ENCODE results near the gene PDE2A.

The PDE2A gene

DNA sequence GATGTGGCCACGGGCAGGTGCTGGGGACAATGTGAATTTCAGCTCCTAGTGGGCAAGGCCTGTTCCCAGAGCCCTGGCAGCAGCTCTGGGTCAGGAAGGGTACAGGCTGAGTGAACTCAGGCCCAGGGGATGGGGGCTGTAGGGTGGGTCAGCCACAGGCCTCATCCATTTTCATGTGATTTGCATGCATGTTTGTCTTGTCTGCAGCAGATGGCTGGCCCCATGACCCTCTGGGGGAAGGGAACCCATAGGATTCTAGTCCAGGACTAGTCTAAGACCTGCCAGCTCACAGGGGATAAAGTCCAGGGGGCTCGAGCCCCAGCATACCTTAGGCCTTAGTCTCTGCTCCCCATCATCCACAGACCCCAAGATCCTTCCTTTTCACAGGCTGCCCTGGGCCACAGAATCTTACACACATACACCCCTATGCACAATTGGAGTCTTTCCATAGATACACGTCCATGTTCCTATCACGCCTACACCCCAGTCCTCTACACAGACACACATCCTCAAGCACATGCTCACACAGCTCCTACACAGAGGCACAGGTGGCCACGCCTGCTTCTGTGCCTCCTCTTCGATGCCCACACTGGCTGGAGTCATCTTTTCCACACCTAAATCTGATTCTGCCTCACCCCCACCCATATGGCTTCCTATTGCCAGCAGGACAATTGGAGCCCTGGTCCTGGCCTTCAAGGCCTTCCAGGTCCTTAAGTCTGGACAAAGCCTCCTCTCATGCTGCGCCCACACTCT is 25.7 kb downstream of the PDE2A start:
- H3K4me1 ChIP-seq (ENCODE audit: control insufficient read depth, insufficient read depth, low read length) = peaks cover 4% of the 10 kb centered on the region
- no peak overlapping the region for H3K9ac ChIP-seq (ENCODE audit: low read depth, low read length)
- no peaks in the 10 kb centered on the region for H3K9me3 ChIP-seq (ENCODE audit: control insufficient read depth, insufficient read depth, low read length)
- no peaks in the 10 kb centered on the region for H3K36me3 ChIP-seq (ENCODE audit: control insufficient read depth, insufficient read depth, low read length)
- H3K4me3 ChIP-seq (ENCODE audit: low read depth, low read length) = no peak overlapping the region
- H3K27me3 ChIP-seq (ENCODE audit: control insufficient read depth, insufficient read depth, low read length) = peaks cover 8% of the 10 kb centered on the region

GRCh38 chr11:72647882-72648281 is 26.3 kb downstream of the PDE2A start:
- Histone ChIP-seq H3K36me3 (ENCODE audit: control insufficient read depth, insufficient read depth, low read length) (no peaks in the 10 kb centered on the region), H3K4me1 (ENCODE audit: control insufficient read depth, insufficient read depth, low read length) (peaks cover 2% of the 10 kb centered on the region), H3K9ac (ENCODE audit: low read depth, low read length) (no peak overlapping the region), H3K27me3 (ENCODE audit: control insufficient read depth, insufficient read depth, low read length) (peaks cover 11% of the 10 kb centered on the region), H3K4me3 (ENCODE audit: low read depth, low read length) (no peak overlapping the region), H3K9me3 (ENCODE audit: control insufficient read depth, insufficient read depth, low read length) (no peaks in the 10 kb centered on the region)

- Histone ChIP-seq H3K9me3 (ENCODE audit: control insufficient read depth, insufficient read depth, low read length) (no peaks in the 10 kb centered on the region), H3K27me3 (ENCODE audit: control insufficient read depth, insufficient read depth, low read length) (peaks cover 19% of the 10 kb centered on the region), H3K36me3 (ENCODE audit: control insufficient read depth, insufficient read depth, low read length) (no peaks in the 10 kb centered on the region), H3K4me3 (ENCODE audit: low read depth, low read length) (no peak overlapping the region), H3K9ac (ENCODE audit: low read depth, low read length) (no peak overlapping the region), H3K4me1 (ENCODE audit: control insufficient read depth, insufficient read depth, low read length) (no peaks in the 10 kb centered on the region)
These were observed 27.8 kb downstream of the PDE2A start for GRCh38 chr11:72646472-72646871.

DNA sequence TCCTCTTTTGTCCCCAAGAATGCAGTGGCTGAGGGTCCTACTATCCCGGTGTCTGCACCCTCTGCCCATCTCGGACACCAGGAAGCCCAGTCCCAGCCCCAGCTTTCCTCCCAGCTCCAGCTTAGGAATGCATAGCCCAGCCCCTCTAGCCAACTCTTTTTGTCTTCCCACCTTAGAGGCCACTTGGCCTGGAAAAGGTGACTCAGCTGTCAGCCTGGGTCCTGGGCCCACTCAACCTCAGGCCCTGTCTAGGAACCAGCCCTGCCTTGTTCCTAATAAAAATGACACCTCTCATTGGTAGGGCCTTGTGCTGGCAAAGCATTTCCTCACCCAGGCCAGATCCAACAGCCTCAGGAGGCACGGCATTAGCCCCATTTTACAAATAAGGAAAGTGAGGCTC is 28.2 kb downstream of the PDE2A start:
- Histone ChIP-seq H3K9me3 (ENCODE audit: control insufficient read depth, insufficient read depth, low read length) (no peaks in the 10 kb centered on the region), H3K36me3 (ENCODE audit: control insufficient read depth, insufficient read depth, low read length) (no peaks in the 10 kb centered on the region), H3K9ac (ENCODE audit: low read depth, low read length) (no peak overlapping the region), H3K4me1 (ENCODE audit: control insufficient read depth, insufficient read depth, low read length) (no peaks in the 10 kb centered on the region), H3K4me3 (ENCODE audit: low read depth, low read length) (no peak overlapping the region), H3K27me3 (ENCODE audit: control insufficient read depth, insufficient read depth, low read length) (peaks cover 22% of the 10 kb centered on the region)

DNA sequence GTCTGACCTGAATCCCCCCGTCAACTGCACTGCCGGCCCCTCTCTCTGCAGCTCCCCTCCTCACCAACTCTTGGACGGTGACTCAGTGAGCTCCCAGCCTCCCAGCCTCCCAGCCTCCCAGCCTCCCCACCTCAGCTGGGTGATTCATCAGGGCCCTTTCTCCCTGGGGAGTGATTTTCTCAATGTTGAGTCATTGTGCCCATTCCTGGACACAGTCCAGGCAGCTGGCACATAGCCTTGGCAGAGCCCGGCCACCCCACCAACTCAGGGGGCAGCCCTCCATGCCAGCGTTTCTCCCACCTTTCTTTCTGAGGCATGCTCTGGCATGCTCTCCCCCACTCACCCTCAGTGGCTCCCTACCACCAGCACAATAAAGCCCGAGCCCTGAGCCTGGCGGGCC is 30.7 kb downstream of the PDE2A start:
- peak overlapping the region; percentile 50 for H3K4me3 ChIP-seq (ENCODE audit: low read depth, low read length)
- H3K36me3 ChIP-seq (ENCODE audit: control insufficient read depth, insufficient read depth, low read length) = no peaks in the 10 kb centered on the region
- no peaks in the 10 kb centered on the region for H3K9me3 ChIP-seq (ENCODE audit: control insufficient read depth, insufficient read depth, low read length)
- no peaks in the 10 kb centered on the region for H3K4me1 ChIP-seq (ENCODE audit: control insufficient read depth, insufficient read depth, low read length)
- H3K9ac ChIP-seq (ENCODE audit: low read depth, low read length) = no peak overlapping the region
- peaks cover 44% of the 10 kb centered on the region for H3K27me3 ChIP-seq (ENCODE audit: control insufficient read depth, insufficient read depth, low read length)

DNA sequence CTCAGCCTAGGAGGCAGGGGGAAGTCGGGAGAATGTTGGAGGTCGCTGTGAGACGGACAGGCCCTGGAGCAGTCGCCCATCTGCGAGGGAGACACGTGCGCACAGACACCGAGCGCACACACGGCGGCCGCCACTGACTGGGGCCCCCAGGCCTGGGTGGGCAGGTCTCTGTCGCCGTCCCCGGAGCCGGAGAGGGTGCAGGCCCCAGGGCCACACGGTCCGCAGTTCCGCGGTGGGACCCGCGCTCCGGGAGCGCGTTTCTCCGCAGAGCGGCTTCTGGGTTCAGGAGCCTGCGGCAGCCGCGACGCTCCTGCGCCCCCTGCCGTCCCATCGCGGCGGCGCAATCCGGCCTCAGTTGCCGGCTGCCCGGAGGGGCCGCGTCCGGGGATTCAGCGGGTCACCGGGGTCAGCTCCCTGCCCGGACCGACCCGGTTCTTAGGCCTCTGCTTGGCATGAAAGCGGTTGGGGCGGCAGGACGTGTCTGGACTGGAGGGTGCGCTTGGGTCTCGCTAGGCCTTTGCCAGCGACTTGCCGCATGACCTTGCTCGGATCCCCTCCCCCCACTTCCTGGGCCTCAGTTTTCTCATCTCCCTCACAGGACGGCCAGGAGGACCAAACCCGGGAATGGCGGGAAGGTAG is 31.2 kb downstream of the PDE2A start:
- no peaks in the 10 kb centered on the region for H3K4me1 ChIP-seq (ENCODE audit: control insufficient read depth, insufficient read depth, low read length)
- H3K9ac ChIP-seq (ENCODE audit: low read depth, low read length) = no peak overlapping the region
- peaks cover 49% of the 10 kb centered on the region for H3K27me3 ChIP-seq (ENCODE audit: control insufficient read depth, insufficient read depth, low read length)
- no peaks in the 10 kb centered on the region for H3K9me3 ChIP-seq (ENCODE audit: control insufficient read depth, insufficient read depth, low read length)
- no peaks in the 10 kb centered on the region for H3K36me3 ChIP-seq (ENCODE audit: control insufficient read depth, insufficient read depth, low read length)
- H3K4me3 ChIP-seq (ENCODE audit: low read depth, low read length) = peak overlapping the region; percentile 50

DNA sequence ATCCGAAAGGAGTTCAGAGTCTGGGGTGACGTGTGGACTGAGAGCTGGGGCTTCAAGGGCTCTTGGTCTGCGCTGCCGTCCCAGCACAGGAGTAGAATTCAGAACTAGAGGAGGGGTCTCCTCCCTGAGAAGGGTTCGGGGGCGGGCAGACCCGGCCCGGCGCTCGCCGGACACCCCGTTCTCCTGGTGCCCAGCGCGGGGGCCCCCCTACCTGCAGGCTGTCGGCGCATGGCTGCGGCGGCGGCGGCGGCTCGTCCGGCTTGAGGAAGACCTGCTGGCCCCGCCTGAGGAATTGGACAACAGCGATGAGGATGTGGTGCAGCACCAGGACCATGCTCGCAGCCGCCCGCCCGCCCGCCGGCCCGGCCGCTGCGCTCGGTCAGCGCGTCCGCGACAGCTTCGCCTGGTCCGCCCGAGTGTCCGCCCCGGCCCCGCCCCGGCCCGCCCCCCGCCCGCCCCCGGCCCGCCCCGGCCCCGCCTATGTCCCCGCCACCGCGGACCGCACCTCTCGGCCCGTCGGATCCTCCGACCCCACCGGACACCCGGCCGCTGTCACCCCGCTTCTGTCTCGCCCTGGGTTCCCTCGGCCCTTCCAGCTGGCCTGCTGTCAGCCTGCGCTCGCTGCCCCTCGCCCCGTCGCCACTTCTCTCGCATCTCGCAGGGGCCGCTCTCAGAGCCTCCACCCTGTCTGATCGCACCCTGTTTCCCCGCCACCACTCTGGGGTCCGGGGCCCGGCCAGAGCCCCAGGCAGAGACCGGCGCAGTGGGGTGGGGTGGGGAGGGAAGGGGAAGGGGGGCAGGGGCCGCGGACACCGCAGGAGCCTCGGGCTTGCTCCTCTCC is 32.0 kb downstream of the PDE2A start:
- no peak overlapping the region for H3K9ac ChIP-seq (ENCODE audit: low read depth, low read length)
- H3K9me3 ChIP-seq (ENCODE audit: control insufficient read depth, insufficient read depth, low read length) = no peaks in the 10 kb centered on the region
- no peaks in the 10 kb centered on the region for H3K4me1 ChIP-seq (ENCODE audit: control insufficient read depth, insufficient read depth, low read length)
- peaks cover 49% of the 10 kb centered on the region for H3K27me3 ChIP-seq (ENCODE audit: control insufficient read depth, insufficient read depth, low read length)
- peak overlapping the region; percentile 50 for H3K4me3 ChIP-seq (ENCODE audit: low read depth, low read length)
- no peaks in the 10 kb centered on the region for H3K36me3 ChIP-seq (ENCODE audit: control insufficient read depth, insufficient read depth, low read length)

- H3K36me3 ChIP-seq (ENCODE audit: control insufficient read depth, insufficient read depth, low read length) = no peaks in the 10 kb centered on the region
- no peak overlapping the region for H3K9ac ChIP-seq (ENCODE audit: low read depth, low read length)
- no peaks in the 10 kb centered on the region for H3K9me3 ChIP-seq (ENCODE audit: control insufficient read depth, insufficient read depth, low read length)
- peaks cover 4% of the 10 kb centered on the region for H3K4me1 ChIP-seq (ENCODE audit: control insufficient read depth, insufficient read depth, low read length)
- peak overlapping the region; percentile 39 for H3K4me3 ChIP-seq (ENCODE audit: low read depth, low read length)
- peaks cover 49% of the 10 kb centered on the region for H3K27me3 ChIP-seq (ENCODE audit: control insufficient read depth, insufficient read depth, low read length)
These were observed 32.6 kb downstream of the PDE2A start for GRCh38 chr11:72641522-72642042.

GRCh38 chr11:72639502-72640375 is 34.5 kb downstream of the PDE2A start:
- Histone ChIP-seq H3K4me3 (ENCODE audit: low read depth, low read length) (no peak overlapping the region), H3K4me1 (ENCODE audit: control insufficient read depth, insufficient read depth, low read length) (peaks cover 8% of the 10 kb centered on the region), H3K27me3 (ENCODE audit: control insufficient read depth, insufficient read depth, low read length) (peaks cover 49% of the 10 kb centered on the region), H3K36me3 (ENCODE audit: control insufficient read depth, insufficient read depth, low read length) (no peaks in the 10 kb centered on the region), H3K9me3 (ENCODE audit: control insufficient read depth, insufficient read depth, low read length) (no peaks in the 10 kb centered on the region), H3K9ac (ENCODE audit: low read depth, low read length) (no peak overlapping the region)

- Histone ChIP-seq H3K36me3 (ENCODE audit: control insufficient read depth, insufficient read depth, low read length) (no peaks in the 10 kb centered on the region), H3K4me1 (ENCODE audit: control insufficient read depth, insufficient read depth, low read length) (peaks cover 8% of the 10 kb centered on the region), H3K27me3 (ENCODE audit: control insufficient read depth, insufficient read depth, low read length) (peaks cover 43% of the 10 kb centered on the region), H3K9me3 (ENCODE audit: control insufficient read depth, insufficient read depth, low read length) (no peaks in the 10 kb centered on the region), H3K4me3 (ENCODE audit: low read depth, low read length) (no peak overlapping the region), H3K9ac (ENCODE audit: low read depth, low read length) (no peak overlapping the region)
These were observed 36.3 kb downstream of the PDE2A start for GRCh38 chr11:72637926-72638325.

DNA sequence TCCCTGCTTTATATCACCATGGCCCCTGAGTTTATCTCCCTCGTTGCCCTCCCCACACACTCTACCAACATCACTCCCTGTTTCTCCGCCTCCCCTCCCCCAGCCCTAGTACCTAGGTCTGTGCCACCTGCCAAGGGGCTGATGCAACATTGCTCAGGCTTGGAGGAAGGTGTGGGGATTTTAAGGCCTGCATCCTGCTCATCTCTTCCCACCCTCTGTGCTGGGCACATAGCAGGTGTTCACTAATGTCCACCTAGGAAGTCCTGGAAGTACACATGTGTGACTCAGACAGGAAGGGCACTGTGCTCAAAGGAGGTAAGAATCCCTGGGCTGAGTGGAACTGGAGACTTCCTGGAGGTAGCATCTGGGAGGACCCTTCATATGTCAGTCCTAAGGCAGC is 37.0 kb downstream of the PDE2A start:
- H3K4me1 ChIP-seq (ENCODE audit: control insufficient read depth, insufficient read depth, low read length) = peaks cover 10% of the 10 kb centered on the region
- peaks cover 41% of the 10 kb centered on the region for H3K27me3 ChIP-seq (ENCODE audit: control insufficient read depth, insufficient read depth, low read length)
- H3K9ac ChIP-seq (ENCODE audit: low read depth, low read length) = no peak overlapping the region
- no peak overlapping the region for H3K4me3 ChIP-seq (ENCODE audit: low read depth, low read length)
- H3K9me3 ChIP-seq (ENCODE audit: control insufficient read depth, insufficient read depth, low read length) = no peaks in the 10 kb centered on the region
- no peaks in the 10 kb centered on the region for H3K36me3 ChIP-seq (ENCODE audit: control insufficient read depth, insufficient read depth, low read length)

All from iPS-15b (cell line).